H9 (cell line): ENCODE measurements around the gene ADCY1. TPM values are rescaled to one million over a fixed set of nuclear protein-coding genes. Genes with fewer than 3 reads are reported as not detected.

Experiments
- DNase-seq: peaks from one replicate; pipeline ENCODE4 v3.0.0-alpha.2; 2017
- H2AFZ ChIP-seq: one replicate; pipeline ENCODE4 v1.6.1; 2013; ENCODE audit warnings: mild to moderate bottlenecking, low read length, control low read depth, moderate library complexity
- H2AK5ac ChIP-seq: 2 replicates; pipeline ENCODE4 v1.6.1; 2013; ENCODE audit warnings: low read length, control low read depth, mixed read lengths; ENCODE audit not compliant: insufficient read length
- H2BK120ac ChIP-seq: one replicate; pipeline ENCODE4 v1.6.1; 2013; ENCODE audit warnings: low read depth, mild to moderate bottlenecking, low read length, control low read depth, inconsistent platforms; ENCODE audit not compliant: poor library complexity, severe bottlenecking
- H2BK12ac ChIP-seq: 2 replicates; pipeline ENCODE4 v1.6.1; 2013; ENCODE audit warnings: low read length, control low read depth, mixed read lengths, low read depth; ENCODE audit not compliant: insufficient read length
- H2BK15ac ChIP-seq: 2 replicates; pipeline ENCODE4 v1.6.1; 2013; ENCODE audit warnings: low read depth, low read length, control low read depth
- H2BK20ac ChIP-seq: one replicate; pipeline ENCODE4 v1.6.1; 2013; ENCODE audit warnings: low read depth, mild to moderate bottlenecking, low read length, control low read depth, inconsistent platforms; ENCODE audit not compliant: poor library complexity, severe bottlenecking
- H2BK5ac ChIP-seq: 2 replicates; pipeline ENCODE4 v1.6.1; 2013; ENCODE audit warnings: low read length, control low read depth, mixed read lengths; ENCODE audit not compliant: insufficient read length
- H3K14ac ChIP-seq: 2 replicates; pipeline ENCODE4 v1.6.1; 2013; ENCODE audit warnings: low read length, control low read depth; ENCODE audit not compliant: insufficient read depth
- H3K18ac ChIP-seq: 2 replicates; pipeline ENCODE4 v1.6.1; 2013; ENCODE audit warnings: low read depth, mild to moderate bottlenecking, mixed read lengths, low read length, control low read depth; ENCODE audit not compliant: insufficient read length
- H3K23ac ChIP-seq: 2 replicates; pipeline ENCODE4 v1.6.1; 2013; ENCODE audit warnings: low read length, control low read depth, mixed read lengths, low read depth; ENCODE audit not compliant: insufficient read length
- H3K23me2 ChIP-seq: 2 replicates; pipeline ENCODE4 v1.6.1; 2013; ENCODE audit warnings: low read depth, mild to moderate bottlenecking, mixed read lengths, low read length, control low read depth; ENCODE audit not compliant: insufficient read length, poor library complexity, severe bottlenecking
- H3K27ac ChIP-seq: 2 replicates; pipeline ENCODE4 v1.5.1; 2013; ENCODE audit warnings: low read length, control low read depth, mixed read lengths, low read depth; ENCODE audit not compliant: insufficient read length
- H3K27me3 ChIP-seq: 2 replicates; pipeline ENCODE4 v1.6.1; 2013; ENCODE audit warnings: low read length, control low read depth, inconsistent platforms; ENCODE audit not compliant: insufficient read depth
- H3K4ac ChIP-seq: 2 replicates; pipeline ENCODE4 v1.6.1; 2013; ENCODE audit warnings: low read depth, mild to moderate bottlenecking, control low read depth, inconsistent platforms, low read length, moderate library complexity
- H3K4me1 ChIP-seq: 2 replicates; pipeline ENCODE4 v1.6.1; 2013; ENCODE audit warnings: low read length, control low read depth, inconsistent platforms; ENCODE audit not compliant: insufficient read depth
- H3K4me2 ChIP-seq: 2 replicates; pipeline ENCODE4 v1.6.1; 2013; ENCODE audit warnings: low read length, control low read depth, mixed read lengths; ENCODE audit not compliant: insufficient read length, insufficient read depth
- H3K56ac ChIP-seq: 2 replicates; pipeline ENCODE4 v1.6.1; 2013; ENCODE audit warnings: low read depth, mild to moderate bottlenecking, mixed read lengths, low read length, control low read depth; ENCODE audit not compliant: insufficient read length
- H3K79me1 ChIP-seq: 2 replicates; pipeline ENCODE4 v1.6.1; 2013; ENCODE audit warnings: low read depth, mild to moderate bottlenecking, moderate library complexity, low read length, control low read depth, inconsistent platforms; ENCODE audit not compliant: insufficient read depth, poor library complexity, severe bottlenecking
- H3K79me2 ChIP-seq: 2 replicates; pipeline ENCODE4 v1.6.1; 2013; ENCODE audit warnings: low read length, control low read depth, inconsistent platforms; ENCODE audit not compliant: insufficient read depth
- H3K9ac ChIP-seq: 2 replicates; pipeline ENCODE4 v1.6.1; 2013; ENCODE audit warnings: low read length, control low read depth, mixed read lengths; ENCODE audit not compliant: insufficient read length; ENCODE audit errors: extremely low read depth
- H3K9me3 ChIP-seq: one replicate; pipeline ENCODE4 v1.6.1; 2013; ENCODE audit warnings: low read depth, low read length, inconsistent platforms; ENCODE audit not compliant: control insufficient read depth
- H3T11ph ChIP-seq: one replicate; pipeline ENCODE4 v1.6.1; 2013; ENCODE audit warnings: mild to moderate bottlenecking, low read length, control low read depth, inconsistent platforms
- H4K20me1 ChIP-seq: one replicate; pipeline ENCODE4 v1.6.1; 2013; ENCODE audit not compliant: control insufficient read depth, insufficient read length, insufficient read depth
- H4K5ac ChIP-seq: 2 replicates; pipeline ENCODE4 v1.6.1; 2013; ENCODE audit warnings: low read depth, mild to moderate bottlenecking, mixed read lengths, low read length, control low read depth; ENCODE audit not compliant: insufficient read length
- H4K8ac ChIP-seq: replicated peaks from 2 replicates; pipeline ENCODE4 v1.6.1; 2013; ENCODE audit warnings: low read length, control low read depth, mixed read lengths, low read depth; ENCODE audit not compliant: insufficient read length
- H4K91ac ChIP-seq: 2 replicates; pipeline ENCODE4 v1.6.1; 2013; ENCODE audit warnings: low read depth, mild to moderate bottlenecking, moderate library complexity, mixed read lengths, low read length, control low read depth; ENCODE audit not compliant: insufficient read length
- H3K27ac Mint-ChIP-seq, 3 experiments: 2 replicates in 2 of 3; 3 replicates in 1 of 3; pipeline ENCODE4 v1.8.0; 2020 to 2021; ENCODE audit warnings: mixed read lengths in 3 of 3, mild to moderate bottlenecking in 1 of 3, moderate library complexity in 1 of 3
- H3K27me3 Mint-ChIP-seq: 2 replicates; pipeline ENCODE4 v1.8.0; 2021; ENCODE audit warnings: low read depth, mild to moderate bottlenecking, moderate library complexity, mixed read lengths
- H3K36me3 Mint-ChIP-seq, 3 experiments: 2 replicates in 2 of 3; 3 replicates in 1 of 3; pipeline ENCODE4 v1.8.0; 2020 to 2021; ENCODE audit warnings: low read depth in 3 of 3, mixed read lengths in 3 of 3; ENCODE audit not compliant: insufficient read depth in 1 of 3
- H3K4me1 Mint-ChIP-seq, 2 experiments: 2 replicates each; pipeline ENCODE4 v1.8.0; 2020; ENCODE audit warnings: mixed read lengths in 2 of 2
- H3K4me3 Mint-ChIP-seq, 2 experiments: 2 replicates in 1 of 2; 3 replicates in 1 of 2; pipeline ENCODE4 v1.8.0; 2020 to 2021; ENCODE audit warnings: mild to moderate bottlenecking in 2 of 2, mixed read lengths in 2 of 2, moderate library complexity in 1 of 2
- H3K9me3 Mint-ChIP-seq, 2 experiments: 2 replicates in 1 of 2; 3 replicates in 1 of 2; pipeline ENCODE4 v1.8.0; 2020; ENCODE audit warnings: mild to moderate bottlenecking in 2 of 2, mixed read lengths in 2 of 2, moderate library complexity in 1 of 2
- WGBS: extraction: QIAGEN DNeasy Blood & Tissue Kit; methylation state at CpG from one replicate; pipeline ENCODE4 v1.1.7; 2013; ENCODE audit warnings: missing lambda C conversion rate, low lambda C conversion rate, mixed read lengths; ENCODE audit not compliant: insufficient read length; ENCODE audit errors: extremely low coverage; 5-methylcytosine and 5-hydroxymethylcytosine counted together
- total RNA-seq: library from RNA; stranded (reverse); gene quantifications from 2 replicates; pipeline ENCODE4 v1.2.1, GENCODE V29; 2021
- TF ChIP-seq, protein P1 (sequence below): fragments of 200-600 bp; sonication (generic); conservative IDR thresholded peaks from 3 replicates; pipeline ENCODE4 v1.8.0; 2021; ENCODE audit warnings: antibody characterized with exemption, mild to moderate bottlenecking

ADCY1 gene
- total RNA-seq, 1 experiment from 2014 or later = 21.6 TPM

GRCh38 chr7:45594745-45595535 is 20.8 kb downstream of the ADCY1 start:
- no peak overlapping the region for H2BK120ac ChIP-seq
- TF ChIP-seq, protein P1, sequence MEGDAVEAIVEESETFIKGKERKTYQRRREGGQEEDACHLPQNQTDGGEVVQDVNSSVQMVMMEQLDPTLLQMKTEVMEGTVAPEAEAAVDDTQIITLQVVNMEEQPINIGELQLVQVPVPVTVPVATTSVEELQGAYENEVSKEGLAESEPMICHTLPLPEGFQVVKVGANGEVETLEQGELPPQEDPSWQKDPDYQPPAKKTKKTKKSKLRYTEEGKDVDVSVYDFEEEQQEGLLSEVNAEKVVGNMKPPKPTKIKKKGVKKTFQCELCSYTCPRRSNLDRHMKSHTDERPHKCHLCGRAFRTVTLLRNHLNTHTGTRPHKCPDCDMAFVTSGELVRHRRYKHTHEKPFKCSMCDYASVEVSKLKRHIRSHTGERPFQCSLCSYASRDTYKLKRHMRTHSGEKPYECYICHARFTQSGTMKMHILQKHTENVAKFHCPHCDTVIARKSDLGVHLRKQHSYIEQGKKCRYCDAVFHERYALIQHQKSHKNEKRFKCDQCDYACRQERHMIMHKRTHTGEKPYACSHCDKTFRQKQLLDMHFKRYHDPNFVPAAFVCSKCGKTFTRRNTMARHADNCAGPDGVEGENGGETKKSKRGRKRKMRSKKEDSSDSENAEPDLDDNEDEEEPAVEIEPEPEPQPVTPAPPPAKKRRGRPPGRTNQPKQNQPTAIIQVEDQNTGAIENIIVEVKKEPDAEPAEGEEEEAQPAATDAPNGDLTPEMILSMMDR = no peak
- no peak overlapping the region for H4K8ac ChIP-seq
- Mint-ChIP-seq H3K27me3 (no peaks in the 10 kb centered on the region), H3K9me3 (no peaks in the 10 kb centered on the region), H3K4me3 (no peak overlapping the region), H3K36me3 (peaks cover 0 to 2% (median 0%) of the 10 kb centered on the region in 3 experiments; a peak in 1 of 7 replicates), H3K27ac (peak overlapping the region in 2 of 3 experiments; percentile 53 to 78; a peak in 5 of 7 replicates), H3K4me1 (peaks cover 30% of the 10 kb centered on the region in 2 experiments)
- H2BK5ac ChIP-seq = no peak overlapping the region
- H3K27me3 ChIP-seq = no peaks in the 10 kb centered on the region
- no peak overlapping the region for H3K18ac ChIP-seq
- no peak overlapping the region for H2AFZ ChIP-seq
- H3K4me1 ChIP-seq = no peaks in the 10 kb centered on the region
- H3K56ac ChIP-seq = no peak overlapping the region
- no peaks in the 10 kb centered on the region for H3K23me2 ChIP-seq
- no peak overlapping the region for H2AK5ac ChIP-seq
- H3K27ac ChIP-seq = no peak overlapping the region
- DNase-seq = peak; percentile 14
- H3K23ac ChIP-seq = no peak overlapping the region
- H3K14ac ChIP-seq = no peak overlapping the region
- no peaks in the 10 kb centered on the region for H3K9me3 ChIP-seq
- no peaks in the 10 kb centered on the region for H4K20me1 ChIP-seq
- no peak overlapping the region for H2BK15ac ChIP-seq
- H3K9ac ChIP-seq = no peak overlapping the region
- no peak overlapping the region for H4K91ac ChIP-seq
- H3K4me2 ChIP-seq = no peak overlapping the region
- H4K5ac ChIP-seq = no peak overlapping the region
- H2BK12ac ChIP-seq = no peak overlapping the region
- no CpG with 5 or more reads among the region's 7 CpGs for WGBS
- no peak overlapping the region for H3T11ph ChIP-seq
- H3K4ac ChIP-seq = no peak overlapping the region
- no peaks in the 10 kb centered on the region for H3K79me1 ChIP-seq
- no peaks in the 10 kb centered on the region; the same call in 1 of the 2 replicates for H3K79me2 ChIP-seq
- H2BK20ac ChIP-seq = no peak overlapping the region
